Lower lobe of right lung (tissue), 2 donors: ENCODE results near the gene TSGA10IP. TPM values are rescaled to one million over a fixed set of nuclear protein-coding genes. Genes with fewer than 3 reads are reported as not detected.

Experiments used
- ATAC-seq, 2 donors: fragments of 200-7000 bp; cut with Tn5 transposase; one replicate each; pipeline ENCODE4 v1.9.1; 2020 to 2022; ENCODE audit warnings: mild to moderate bottlenecking in 2 of 2, moderate library complexity in 2 of 2
- DNase-seq: peaks from one replicate; pipeline ENCODE4 v3.0.0-alpha.2; 2020
- H3K27ac ChIP-seq: fragments of 200-600 bp; one replicate; pipeline ENCODE4 v1.8.0; 2022
- H3K27me3 ChIP-seq: fragments of 200-600 bp; one replicate; pipeline ENCODE4 v1.8.0; 2022; ENCODE audit warnings: low read depth
- H3K36me3 ChIP-seq: fragments of 200-600 bp; one replicate; pipeline ENCODE4 v1.8.0; 2022; ENCODE audit warnings: mild to moderate bottlenecking
- H3K4me1 ChIP-seq: fragments of 200-600 bp; one replicate; pipeline ENCODE4 v1.8.0; 2022
- H3K4me3 ChIP-seq: fragments of 200-600 bp; one replicate; pipeline ENCODE4 v1.8.0; 2022; ENCODE audit warnings: mild to moderate bottlenecking
- H3K9me3 ChIP-seq: fragments of 200-600 bp; one replicate; pipeline ENCODE4 v1.8.0; 2022
- CTCF ChIP-seq: fragments of 200-600 bp; IDR thresholded peaks from one replicate; pipeline ENCODE4 v1.8.0; 2022; ENCODE audit warnings: antibody characterized with exemption, mild to moderate bottlenecking
- intact Hi-C: fragments of 100-400 bp; cut with DNase I; formaldehyde crosslinking; loops from one replicate; pipeline ENCODE4 v1.11.0; 2022
- total RNA-seq: library from RNA; stranded (reverse); fragmentation: NEBNext Ultra II Directional; extraction: Animal tissue kit (Norgen Biotek cat#: 25700); gene quantifications from one replicate; pipeline ENCODE4 v1.2.1, GENCODE V29; 2021
- donor health status: DM: no; HTN: yes; CAD: no; lungs with severe emphysema.

The TSGA10IP gene
- total RNA-seq, 1 donor from 2014 or later: not detected

GRCh38 chr11:65976216-65977176 is 31.2 kb downstream of the TSGA10IP start:
- Histone ChIP-seq H3K36me3 (peaks cover 70% of the 10 kb centered on the region), H3K4me1 (no peaks in the 10 kb centered on the region), H3K4me3 (no peak overlapping the region), H3K9me3 (no peaks in the 10 kb centered on the region), H3K27ac (no peak overlapping the region), H3K27me3 (no peaks in the 10 kb centered on the region)
- intact Hi-C loops: no loop called here
- ATAC-seq (peak in 1 of 2 donors; percentile 4), DNase-seq (no peak)
- TF ChIP-seq CTCF: no peak

DNA sequence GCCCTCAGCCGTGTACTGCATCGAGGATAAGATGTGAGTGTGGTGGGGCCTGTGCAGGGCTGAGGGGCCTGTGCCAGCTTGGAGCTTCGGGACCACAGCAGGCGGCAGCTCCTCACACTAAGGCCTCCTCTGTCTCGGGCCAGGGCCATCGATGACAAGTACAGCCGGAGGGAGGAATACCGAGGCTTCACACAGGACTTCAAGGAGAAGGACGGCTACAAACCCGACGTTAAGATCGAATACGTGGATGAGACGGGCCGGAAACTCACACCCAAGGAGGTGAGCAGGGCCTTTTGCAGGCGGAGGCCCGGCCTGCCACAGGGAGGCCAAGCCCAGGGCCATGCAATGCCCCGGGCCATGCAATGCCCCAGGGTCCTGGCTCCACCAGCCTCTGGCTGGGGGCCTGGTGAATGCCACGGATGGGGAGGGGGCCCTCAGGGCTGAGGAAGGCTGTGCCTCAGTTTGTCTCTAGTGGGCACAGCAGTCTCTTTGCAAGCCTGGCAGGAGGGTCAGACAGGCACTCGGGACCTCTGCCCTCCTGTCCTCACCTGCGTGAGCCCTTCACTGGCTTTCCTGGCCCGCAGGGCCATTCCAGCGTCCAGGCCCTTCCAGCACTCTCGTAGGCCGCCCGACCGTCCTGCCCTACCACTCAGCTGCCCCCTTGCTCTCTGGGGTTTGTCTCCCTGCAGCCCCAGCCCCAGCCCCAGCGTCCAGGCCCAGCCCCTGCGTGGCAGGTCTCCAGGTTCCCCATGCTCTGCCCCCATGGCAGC is 32.5 kb downstream of the TSGA10IP start:
- ATAC-seq (no peak), DNase-seq (no peak)
- H3K9me3 ChIP-seq: no peaks in the 10 kb centered on the region
- no peak overlapping the region for H3K4me3 ChIP-seq
- H3K27ac ChIP-seq: no peak overlapping the region
- H3K4me1 ChIP-seq: no peaks in the 10 kb centered on the region
- no peak for TF ChIP-seq CTCF
- intact Hi-C loops: no loop called here
- no peaks in the 10 kb centered on the region for H3K27me3 ChIP-seq
- H3K36me3 ChIP-seq: peaks cover 59% of the 10 kb centered on the region

DNA sequence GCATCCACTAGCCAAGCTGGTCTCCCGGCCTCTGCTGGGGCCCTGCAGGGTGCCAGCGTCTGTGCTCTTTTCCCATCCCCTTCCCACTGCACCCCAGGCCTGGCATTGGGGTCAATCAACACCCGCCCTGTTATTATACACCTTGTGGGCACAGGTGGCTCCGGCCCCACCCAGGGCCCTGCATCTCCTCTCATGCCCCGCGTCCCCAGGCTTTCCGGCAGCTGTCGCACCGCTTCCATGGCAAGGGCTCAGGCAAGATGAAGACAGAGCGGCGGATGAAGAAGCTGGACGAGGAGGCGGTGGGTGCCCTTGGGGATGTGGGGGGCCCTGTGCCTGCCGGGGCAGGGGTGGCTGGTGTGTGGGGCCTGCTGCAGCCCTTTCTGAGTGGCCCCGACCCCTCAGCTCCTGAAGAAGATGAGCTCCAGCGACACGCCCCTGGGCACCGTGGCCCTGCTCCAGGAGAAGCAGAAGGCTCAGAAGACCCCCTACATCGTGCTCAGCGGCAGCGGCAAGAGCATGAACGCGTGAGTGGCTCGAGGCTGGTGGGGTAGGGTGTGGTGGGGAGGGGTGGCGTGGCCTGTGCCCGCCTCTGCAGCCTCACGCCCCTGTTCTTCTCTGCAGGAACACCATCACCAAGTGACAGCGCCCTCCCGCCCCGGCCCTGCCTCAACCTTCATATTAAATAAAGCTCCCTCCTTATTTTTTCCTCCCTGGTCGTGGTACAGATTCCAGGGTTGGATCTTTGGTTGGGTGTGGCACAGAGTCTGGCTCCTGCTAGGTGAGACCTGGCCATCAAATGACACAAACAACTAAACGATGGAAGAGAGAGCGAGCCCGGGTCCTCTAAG is 33.3 kb downstream of the TSGA10IP start:
- Histone ChIP-seq H3K4me3 (no peak overlapping the region), H3K9me3 (no peaks in the 10 kb centered on the region), H3K27ac (no peak overlapping the region), H3K36me3 (peaks cover 52% of the 10 kb centered on the region), H3K27me3 (no peaks in the 10 kb centered on the region), H3K4me1 (no peaks in the 10 kb centered on the region)
- no peak for TF ChIP-seq CTCF
- ATAC-seq: no peak
- intact Hi-C loops: no loop called here
- DNase-seq: no peak

GRCh38 chr11:65979261-65979759 is 34.0 kb downstream of the TSGA10IP start:
- Histone ChIP-seq H3K27ac (no peak overlapping the region), H3K4me1 (no peaks in the 10 kb centered on the region), H3K36me3 (peaks cover 47% of the 10 kb centered on the region), H3K9me3 (no peaks in the 10 kb centered on the region), H3K27me3 (no peaks in the 10 kb centered on the region), H3K4me3 (no peak overlapping the region)
- intact Hi-C loops: no loop called here
- DNase-seq (no peak), ATAC-seq (peak in 1 of 2 donors; percentile 3)
- no peak for TF ChIP-seq CTCF
